GDM1 (cell line): ENCODE data around the gene XRCC6.
"Not testable (repeated sequence)": the region's sequence is repeated elsewhere in the genome, so short reads cannot be mapped to it uniquely, and the experiment has no call there.

Experiments used
- DNase-seq: peaks from one replicate; lab custom pipeline; 2025; lab: John Stamatoyannopoulos, UW

XRCC6 gene

DNA sequence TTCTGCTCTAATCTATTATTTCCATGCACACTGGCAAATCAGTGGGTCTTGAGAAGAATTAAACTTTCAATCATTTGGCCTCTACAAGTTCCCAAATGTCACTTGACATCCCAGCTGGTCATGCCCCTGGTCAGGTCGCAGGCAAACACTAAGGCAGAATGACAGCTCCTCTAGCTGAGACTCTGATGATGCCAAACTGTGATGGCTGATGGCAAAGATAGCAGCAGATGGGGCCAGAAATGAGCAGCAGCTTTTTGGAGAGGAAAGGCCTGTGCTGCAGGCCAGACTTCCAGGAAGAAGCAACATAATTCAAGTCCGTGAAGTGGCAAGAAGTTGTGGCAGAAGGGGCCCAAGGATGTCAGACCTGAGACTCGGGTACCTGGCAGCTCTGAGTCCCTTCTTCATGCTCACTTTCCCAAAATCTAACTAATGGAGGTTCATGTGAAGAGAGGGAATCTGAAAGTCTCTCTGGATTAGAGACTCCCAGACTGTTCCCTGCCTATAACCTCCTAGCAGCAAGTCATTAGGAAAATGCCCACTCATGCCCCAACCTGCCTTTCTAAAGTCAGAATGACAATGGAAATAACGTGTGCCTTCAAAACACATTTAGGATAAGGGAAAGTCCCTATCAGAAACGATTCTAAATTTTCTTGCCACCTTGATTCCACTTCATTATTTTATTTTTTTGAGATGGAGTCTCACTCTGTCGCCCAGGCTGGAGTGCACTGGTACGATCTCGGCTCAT, 22.0 kb upstream of the XRCC6 start:
- no peak for DNase-seq

GRCh38 chr22:41600976-41601375, 20.1 kb upstream of the XRCC6 start:
- DNase-seq = no peak

- no peak for DNase-seq
Observed at GRCh38 chr22:41603873-41604332, 17.2 kb upstream of the XRCC6 start.

DNA sequence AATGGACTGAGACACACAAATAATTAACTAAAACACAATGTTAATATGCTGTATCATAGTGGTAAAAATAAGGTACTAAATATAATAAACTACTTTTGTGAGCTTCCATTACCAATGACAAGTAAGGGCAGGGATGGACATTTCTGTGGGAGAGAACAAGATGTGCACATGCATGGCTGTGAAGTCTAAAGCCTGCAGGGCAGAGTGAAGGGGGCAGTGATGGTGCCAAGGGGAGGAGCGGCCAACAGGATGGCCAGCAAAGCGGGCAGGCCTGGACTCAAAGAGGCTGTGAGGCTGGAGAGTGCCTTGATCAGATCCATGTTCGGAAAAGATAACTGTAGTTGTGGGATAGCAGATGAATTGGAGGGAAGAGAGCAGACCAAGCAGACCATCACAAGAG, 12.7 kb upstream of the XRCC6 start:
- no peak for DNase-seq

DNA sequence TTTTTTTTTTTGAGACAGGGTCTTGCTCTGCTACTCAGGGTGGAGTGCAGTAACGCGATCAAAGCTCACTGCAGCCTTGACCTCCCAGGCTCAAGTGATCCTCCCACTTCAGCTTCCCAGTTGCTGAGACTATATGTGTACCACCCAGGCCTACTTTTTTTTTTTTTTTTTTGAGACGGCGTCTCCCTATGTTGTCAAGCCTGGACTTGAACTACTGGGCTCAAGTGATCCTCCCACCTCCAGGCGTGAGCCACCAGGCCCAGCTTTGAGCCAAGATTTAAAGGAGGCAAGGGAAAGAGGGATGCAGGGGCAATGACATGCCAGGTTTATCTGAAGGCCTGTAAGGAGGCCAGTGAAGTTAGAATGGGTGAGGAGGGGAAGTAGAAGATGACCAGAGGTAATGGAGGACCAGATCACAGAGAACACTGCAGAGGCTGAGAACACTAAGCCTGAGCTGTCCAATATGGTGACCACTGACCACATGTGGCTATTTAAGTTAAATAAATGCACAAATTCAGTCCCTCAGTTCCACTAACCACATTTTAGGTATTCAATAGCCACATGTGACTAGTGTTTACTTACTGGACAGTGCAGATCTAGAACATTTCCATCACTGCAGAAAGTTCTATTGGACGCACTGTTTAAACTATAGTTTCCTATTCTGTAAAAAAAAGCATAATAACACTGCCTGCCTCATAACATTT, 8.3 kb upstream of the XRCC6 start:
- no peak for DNase-seq

DNA sequence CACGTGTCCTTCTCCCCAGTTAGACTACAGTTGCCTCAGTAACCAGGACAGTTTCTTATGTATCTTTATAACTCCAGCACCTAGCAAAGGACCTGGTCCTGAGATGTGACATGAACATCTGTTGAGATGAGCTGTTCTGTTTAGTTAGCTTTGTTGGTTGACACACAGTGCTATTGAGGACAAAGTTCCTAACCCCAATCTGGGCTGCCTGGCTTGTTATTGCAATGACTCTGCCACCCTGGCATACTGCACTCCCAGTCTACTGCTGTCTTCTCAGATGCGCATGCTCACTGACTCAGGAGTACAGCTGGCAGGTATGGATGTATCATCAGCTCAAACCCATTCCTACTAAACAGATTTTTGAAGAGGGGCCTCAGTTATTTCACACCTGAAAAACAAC, 7.6 kb upstream of the XRCC6 start:
- DNase-seq = no peak

DNA sequence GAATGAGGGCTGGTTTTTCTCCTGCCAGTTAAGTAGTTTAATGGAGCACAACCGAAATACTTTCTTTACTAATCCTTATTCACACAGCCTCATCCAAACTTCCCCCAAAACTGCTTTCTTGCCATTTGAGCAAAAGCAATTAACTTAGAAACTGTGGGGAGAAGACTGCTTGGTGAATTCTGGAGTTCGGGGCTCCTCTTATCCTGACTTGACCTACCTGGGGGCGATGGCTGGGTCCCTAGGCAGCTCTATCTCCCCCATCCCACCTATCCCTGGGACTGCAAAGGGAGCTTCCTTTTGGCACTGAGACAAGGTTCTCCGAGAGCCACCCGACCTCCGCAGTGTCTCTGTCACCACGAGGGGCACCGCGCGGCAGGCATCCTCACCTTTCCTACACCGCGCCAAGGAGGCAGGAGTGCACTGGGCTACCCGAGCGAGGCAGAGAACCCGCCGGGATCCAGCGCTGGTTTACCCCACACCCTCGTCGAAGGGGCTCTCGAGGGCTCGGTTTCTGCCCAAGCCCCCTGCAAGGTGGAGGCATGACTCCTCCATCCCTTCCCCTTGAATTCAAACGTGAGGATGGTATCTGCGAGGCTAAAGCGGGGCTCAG, 1.0 kb upstream of the XRCC6 start:
- no peak for DNase-seq

- no peak for DNase-seq
Observed at GRCh38 chr22:41620589-41621098, 451 bp upstream of the XRCC6 start, which contains the start of gene DESI1. Gene DESI1 (minus strand): TSS chr22:41621043. CDS start chr22:41620839, 204 bp downstream.

GRCh38 chr22:41621911-41622179, 750 bp downstream of the XRCC6 start:
- no peak for DNase-seq

GRCh38 chr22:41625577-41625976, 4.5 kb downstream of the XRCC6 start:
- no peak for DNase-seq

GRCh38 chr22:41631115-41631514, 10.0 kb downstream of the XRCC6 start:
- not testable (repeated sequence) for DNase-seq

DNA sequence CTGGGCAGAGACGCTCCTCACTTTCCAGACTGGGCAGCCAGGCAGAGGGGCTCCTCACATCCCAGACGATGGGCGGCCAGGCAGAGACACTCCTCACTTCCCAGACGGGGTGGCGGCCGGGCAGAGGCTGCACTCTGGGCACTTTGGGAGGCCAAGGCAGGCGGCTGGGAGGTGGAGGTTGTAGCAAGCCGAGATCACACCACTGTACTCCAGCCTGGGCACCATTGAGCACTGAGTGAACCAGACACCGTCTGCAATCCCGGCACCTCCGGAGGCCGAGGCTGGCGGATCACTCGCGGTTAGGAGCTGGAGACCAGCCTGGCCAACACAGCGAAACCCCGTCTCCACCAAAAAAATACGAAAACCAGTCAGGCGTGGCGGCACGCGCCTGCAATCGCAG, 10.5 kb downstream of the XRCC6 start:
- not testable (repeated sequence) for DNase-seq

DNA sequence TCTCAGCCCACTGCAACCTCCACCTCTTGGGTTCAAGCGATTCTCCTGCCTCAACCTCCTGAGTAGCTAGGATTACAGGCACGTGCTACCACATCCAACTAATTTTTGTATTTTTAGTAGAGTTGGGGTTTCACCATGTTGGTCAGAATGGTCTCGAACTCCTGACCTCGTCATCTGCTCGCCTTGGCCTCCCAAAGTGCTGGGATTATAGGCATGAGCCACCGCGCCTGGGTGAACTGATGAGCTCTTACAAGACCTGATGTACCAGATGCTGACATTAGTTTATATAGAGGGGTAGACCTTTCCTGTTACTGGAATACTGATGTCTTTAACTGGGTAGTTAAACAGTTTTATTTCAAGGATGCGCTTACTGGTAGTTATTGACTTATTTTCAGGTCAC, 13.5 kb downstream of the XRCC6 start:
- DNase-seq = not testable (repeated sequence)

GRCh38 chr22:41636467-41636866, 15.4 kb downstream of the XRCC6 start:
- DNase-seq = no peak

DNA sequence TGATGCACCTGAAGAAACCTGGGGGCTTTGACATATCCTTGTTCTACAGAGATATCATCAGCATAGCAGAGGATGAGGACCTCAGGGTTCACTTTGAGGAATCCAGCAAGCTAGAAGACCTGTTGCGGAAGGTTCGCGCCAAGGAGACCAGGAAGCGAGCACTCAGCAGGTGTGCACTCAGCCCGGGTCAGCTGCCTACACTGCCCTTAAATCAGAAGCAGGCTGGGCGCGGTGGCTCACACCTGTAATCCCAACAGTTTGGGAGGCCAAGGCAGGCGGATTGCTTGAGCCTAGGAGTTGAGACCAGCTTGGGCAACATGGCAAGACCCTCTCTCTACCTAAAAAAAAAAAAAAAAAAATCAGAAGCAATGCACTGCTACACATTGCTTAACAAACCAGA, 16.5 kb downstream of the XRCC6 start:
- not testable (repeated sequence) for DNase-seq

DNA sequence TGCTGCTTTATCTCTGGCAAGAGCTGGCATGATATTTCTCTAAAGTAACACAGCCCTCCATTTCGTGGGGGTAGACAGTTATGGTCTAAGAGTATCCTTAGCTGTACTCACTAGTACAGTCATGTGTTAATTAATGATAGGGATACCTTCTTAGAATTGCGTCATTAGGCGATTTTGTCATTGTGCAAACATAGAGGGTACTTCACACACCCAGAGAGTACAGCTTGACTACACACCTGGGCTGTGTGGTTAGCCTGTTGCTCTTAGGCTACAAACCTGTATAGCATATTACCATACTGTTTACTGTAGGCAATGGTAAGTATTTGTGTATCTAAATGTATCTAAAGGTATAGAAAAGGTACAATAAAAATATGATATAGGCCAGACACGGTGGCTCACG, 17.0 kb downstream of the XRCC6 start:
- DNase-seq = no peak

DNA sequence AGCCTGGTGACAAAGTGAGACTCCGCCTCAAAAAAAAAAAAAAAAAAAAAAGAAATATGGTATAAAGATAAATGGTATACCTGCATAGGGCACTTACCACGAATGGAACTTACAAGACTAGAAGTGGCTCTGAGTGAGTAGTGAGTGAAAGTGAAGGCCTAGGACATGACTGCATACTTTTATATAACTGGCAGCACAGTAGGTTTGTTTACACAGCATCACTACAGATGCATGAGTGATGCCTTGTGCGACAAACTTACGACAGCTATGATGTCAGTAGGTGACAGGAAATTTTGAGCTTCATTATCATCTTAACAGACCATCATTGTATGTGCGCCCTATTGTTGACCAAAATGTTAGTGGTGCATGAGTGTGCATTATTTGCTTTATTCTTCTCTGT, 17.7 kb downstream of the XRCC6 start:
- DNase-seq = no peak

DNA sequence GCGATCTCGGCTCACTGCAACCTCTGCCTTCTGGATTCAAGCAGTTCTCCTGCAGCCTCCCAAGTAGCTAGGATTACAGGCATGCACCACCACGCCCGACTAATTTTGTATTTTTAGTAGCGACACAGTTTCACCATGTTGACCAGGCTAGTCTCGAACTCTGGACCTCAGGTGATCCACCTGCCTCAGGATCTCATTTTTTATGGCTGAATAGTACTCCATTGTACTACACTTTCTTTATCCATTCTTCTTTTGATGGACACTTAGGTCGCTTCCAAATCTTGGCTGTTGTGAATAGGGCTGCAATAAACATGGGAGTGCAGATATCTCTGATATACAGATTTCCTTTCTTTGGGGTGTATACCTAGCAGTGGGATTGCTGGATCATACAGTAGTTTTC, 20.8 kb downstream of the XRCC6 start:
- DNase-seq = no peak

DNA sequence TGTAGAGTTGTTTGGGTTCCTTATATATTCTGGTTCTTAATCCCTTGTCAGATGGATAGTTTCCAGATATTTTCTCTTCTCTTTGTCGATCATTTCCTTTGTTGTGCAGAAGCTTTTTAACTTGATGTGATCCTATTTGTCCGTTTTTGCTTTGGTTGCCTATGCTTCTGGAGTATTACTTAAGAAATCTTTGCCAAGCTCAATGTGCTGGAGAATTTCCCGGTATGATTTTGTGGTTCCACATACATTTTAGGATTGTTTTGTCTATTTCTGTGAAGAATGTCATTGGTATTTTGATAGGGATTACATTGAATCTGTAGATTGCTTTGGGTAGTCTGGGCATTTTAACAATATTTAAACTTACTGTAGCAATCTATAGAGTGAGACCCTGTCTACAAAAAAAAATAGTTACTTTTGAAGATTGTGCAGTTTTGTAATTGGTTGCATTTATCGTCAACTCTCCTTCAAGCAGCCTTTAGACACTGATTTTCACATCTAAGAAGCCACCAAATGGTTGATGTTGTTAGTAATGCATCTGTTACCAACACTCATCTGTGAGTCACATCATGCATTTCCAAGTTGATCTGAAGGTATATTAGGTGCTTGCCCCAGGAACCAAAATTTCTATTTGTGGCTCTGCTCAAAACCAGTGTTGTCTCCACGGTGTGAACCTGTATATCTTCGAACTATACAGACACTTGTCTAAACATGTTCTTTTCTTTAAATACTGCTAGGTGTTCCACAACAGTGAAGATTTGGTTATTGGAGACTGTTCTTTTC, 21.4 kb downstream of the XRCC6 start:
- no peak for DNase-seq

DNA sequence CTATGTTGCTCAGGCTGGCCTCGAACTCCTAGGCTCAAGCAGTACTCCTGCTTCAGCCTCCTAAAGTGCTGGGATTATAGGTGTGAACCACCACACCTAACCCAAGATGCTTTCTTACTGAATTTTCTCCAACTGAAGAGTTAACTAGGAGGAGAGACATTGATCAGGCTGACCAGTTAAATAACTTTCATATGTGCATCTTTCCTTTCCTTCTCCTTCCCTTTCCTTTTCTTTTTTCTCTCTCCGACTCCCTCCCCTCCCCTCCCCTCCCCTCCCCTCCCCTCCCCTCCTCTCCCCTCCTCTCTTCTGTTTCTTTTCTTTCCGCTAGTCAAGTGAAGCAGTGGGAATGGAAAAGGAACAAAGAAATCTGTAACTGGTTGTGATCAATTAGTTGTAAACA, 26.7 kb downstream of the XRCC6 start:
- no peak for DNase-seq

GRCh38 chr22:41648432-41648831, 27.3 kb downstream of the XRCC6 start:
- DNase-seq = no peak

- DNase-seq = no peak
Observed at GRCh38 chr22:41650229-41650628, 29.1 kb downstream of the XRCC6 start.
